GM23248 (cell line): Measurements from ENCODE around the gene TBC1D2B.

Experiments used
- EZH2 ChIP-seq: fragments of 200-600 bp; sonication (generic); IDR thresholded peaks from 2 replicates; pipeline ENCODE4 v1.6.1; 2018; ENCODE audit warnings: antibody characterized with exemption, mild to moderate bottlenecking; ENCODE audit not compliant: insufficient read depth, poor library complexity, severe bottlenecking
- EZH2phosphoT487 ChIP-seq: fragments of 200-600 bp; sonication (generic); IDR thresholded peaks from 2 replicates; pipeline ENCODE4 v1.6.1; 2018; ENCODE audit warnings: antibody characterized with exemption, moderate library complexity, mild to moderate bottlenecking, low read depth; ENCODE audit not compliant: insufficient read depth

- no peak for TF ChIP-seq EZH2
- TF ChIP-seq EZH2phosphoT487, result no peak
Observed at GRCh38 chr15:78069462-78070029, 8.0 kb downstream of the TBC1D2B start.
